GM23248 (cell line): ENCODE results near the gene HOOK2.

Experiments
- EZH2 ChIP-seq: fragments of 200-600 bp; sonication (generic); IDR thresholded peaks from 2 replicates; pipeline ENCODE4 v1.6.1; 2018; ENCODE audit warnings: antibody characterized with exemption, mild to moderate bottlenecking; ENCODE audit not compliant: insufficient read depth, poor library complexity, severe bottlenecking
- EZH2phosphoT487 ChIP-seq: fragments of 200-600 bp; sonication (generic); IDR thresholded peaks from 2 replicates; pipeline ENCODE4 v1.6.1; 2018; ENCODE audit warnings: antibody characterized with exemption, moderate library complexity, mild to moderate bottlenecking, low read depth; ENCODE audit not compliant: insufficient read depth

DNA sequence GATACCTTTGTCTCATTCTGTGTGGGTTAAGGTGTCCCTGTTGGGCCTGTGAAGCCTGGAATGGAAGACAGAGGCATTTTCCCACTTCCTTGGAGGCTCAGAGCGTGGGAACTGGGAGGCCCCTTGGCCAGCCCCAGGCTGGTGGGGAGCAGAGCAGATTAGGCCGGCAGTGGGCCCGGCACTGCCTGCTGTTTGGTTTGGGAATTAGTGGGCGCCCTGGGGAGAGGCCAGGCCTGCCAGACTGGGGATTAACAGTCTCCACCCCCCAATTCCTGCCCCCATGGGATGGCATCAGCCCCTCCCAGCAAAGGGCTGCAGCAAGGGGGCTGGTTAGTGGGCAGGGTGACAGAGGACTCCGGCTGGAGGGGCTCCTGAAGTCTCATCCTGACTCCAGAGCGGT lies 26.9 kb downstream of the HOOK2 start:
- TF ChIP-seq EZH2phosphoT487, result no peak
- TF ChIP-seq EZH2, result no peak
